ENCODE results near the gene CATSPERE.
"Not testable (repeated sequence)": the region's sequence is repeated elsewhere in the genome, so short reads cannot be mapped to it uniquely, and the experiment has no call there.

DNA sequence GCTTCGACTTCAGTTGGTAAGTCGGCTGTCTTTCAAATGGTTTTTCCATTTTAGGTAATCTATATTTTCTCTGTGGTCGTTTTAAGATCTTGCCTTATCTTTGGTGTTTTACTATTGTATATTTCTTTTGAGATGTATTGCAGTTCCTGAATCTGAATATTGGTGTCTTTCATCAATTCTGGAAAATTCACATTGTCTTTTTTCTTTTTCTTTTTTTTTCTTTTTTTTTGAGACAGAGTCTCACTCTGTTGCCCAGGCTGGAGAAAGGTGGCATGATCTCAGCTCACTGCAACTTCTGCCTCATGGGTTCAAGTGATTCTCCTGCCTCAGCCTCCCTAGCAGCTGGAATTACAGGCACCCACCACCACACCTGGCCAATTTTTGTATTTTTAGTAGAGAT, 23.9 kb downstream of the CATSPERE start:
- TF ChIP-seq, protein P1, sequence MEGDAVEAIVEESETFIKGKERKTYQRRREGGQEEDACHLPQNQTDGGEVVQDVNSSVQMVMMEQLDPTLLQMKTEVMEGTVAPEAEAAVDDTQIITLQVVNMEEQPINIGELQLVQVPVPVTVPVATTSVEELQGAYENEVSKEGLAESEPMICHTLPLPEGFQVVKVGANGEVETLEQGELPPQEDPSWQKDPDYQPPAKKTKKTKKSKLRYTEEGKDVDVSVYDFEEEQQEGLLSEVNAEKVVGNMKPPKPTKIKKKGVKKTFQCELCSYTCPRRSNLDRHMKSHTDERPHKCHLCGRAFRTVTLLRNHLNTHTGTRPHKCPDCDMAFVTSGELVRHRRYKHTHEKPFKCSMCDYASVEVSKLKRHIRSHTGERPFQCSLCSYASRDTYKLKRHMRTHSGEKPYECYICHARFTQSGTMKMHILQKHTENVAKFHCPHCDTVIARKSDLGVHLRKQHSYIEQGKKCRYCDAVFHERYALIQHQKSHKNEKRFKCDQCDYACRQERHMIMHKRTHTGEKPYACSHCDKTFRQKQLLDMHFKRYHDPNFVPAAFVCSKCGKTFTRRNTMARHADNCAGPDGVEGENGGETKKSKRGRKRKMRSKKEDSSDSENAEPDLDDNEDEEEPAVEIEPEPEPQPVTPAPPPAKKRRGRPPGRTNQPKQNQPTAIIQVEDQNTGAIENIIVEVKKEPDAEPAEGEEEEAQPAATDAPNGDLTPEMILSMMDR (IDR thresholded peaks at IDR 0.05): not testable (repeated sequence)
- TF ChIP-seq ZFX (IDR thresholded peaks at IDR 0.05; ENCODE audit: borderline replicate concordance): not testable (repeated sequence)

Data from 22Rv1 (cell line).